GM12878 (cell line): ENCODE measurements around the gene RPRML. TPM values are rescaled to one million over a fixed set of nuclear protein-coding genes. Genes with fewer than 3 reads are reported as not detected.

Experiments used
- ATAC-seq: fragments of 200-7000 bp; cut with Tn5 transposase; 3 replicates; pipeline ENCODE4 v1.9.1; 2020; ENCODE audit warnings: mild to moderate bottlenecking, moderate library complexity
- BruUV-seq: library from RNA; stranded (reverse); fragments of 400-500 nt; replicated peaks from 2 replicates; lab custom pipeline; 2021; lab: Mats Ljungman, UMichigan
- CTCF ChIA-PET: fragments of 300-600 bp; sonication (Branson Sonifier 250); formaldehyde crosslinking; extraction: SDS; loops from one replicate; lab custom pipeline; 2021; ENCODE audit warnings: inconsistent platforms; lab: Yijun Ruan, JAX
- POLR2A ChIA-PET: fragments of 350-600 bp; formaldehyde crosslinking; extraction: SDS; loops from one replicate; lab custom pipeline; 2021; ENCODE audit warnings: inconsistent platforms; lab: Charles Lee
- RAD21 ChIA-PET: fragments of 300-600 bp; sonication (Branson Sonifier 250); formaldehyde crosslinking; loops from one replicate; lab custom pipeline; 2023; ENCODE audit warnings: antibody characterized with exemption; ENCODE audit not compliant: unreplicated experiment; lab: Charles Lee
- SMC1A ChIA-PET: fragments of 300-600 bp; sonication (Branson Sonifier 250); formaldehyde crosslinking; loops from one replicate; lab custom pipeline; 2023; ENCODE audit not compliant: unreplicated experiment, uncharacterized antibody; lab: Charles Lee
- DNase-seq: peaks from one replicate; pipeline ENCODE4 v3.0.0-alpha.2; 2011; ENCODE audit warnings: low read depth, low spot score
- FAIRE-seq: peaks from 3 replicates; lab custom pipeline; 2011; peaks lifted over from hg19 to GRCh38; lab: Jason Lieb, UNC
- H2AFZ ChIP-seq: 2 replicates; pipeline ENCODE4 v1.6.0; 2011; ENCODE audit warnings: low read depth, low read length, control low read depth; ENCODE audit not compliant: control insufficient read depth
- H3K27ac ChIP-seq: 2 replicates; pipeline ENCODE4 v1.5.1; 2011; ENCODE audit warnings: control low read depth; ENCODE audit not compliant: control insufficient read depth, insufficient read depth
- H3K27me3 ChIP-seq, 2 experiments: replicated peaks in 1 of 2; 2 replicates each; pipeline versions ENCODE4 v1.6.0 to v1.6.1; 2011; ENCODE audit warnings: low read length in 1 of 2; ENCODE audit not compliant: control insufficient read depth in 2 of 2, insufficient read depth in 2 of 2
- H3K36me3 ChIP-seq, 2 experiments: 2 replicates each; pipeline ENCODE4 v1.5.1; 2011; ENCODE audit warnings: low read length in 1 of 2; ENCODE audit not compliant: control insufficient read depth in 2 of 2, insufficient read depth in 2 of 2
- H3K4me1 ChIP-seq: 2 replicates; pipeline ENCODE4 v1.6.1; 2011; ENCODE audit warnings: mild to moderate bottlenecking, low read length, moderate library complexity, mixed read lengths; ENCODE audit not compliant: control insufficient read depth, insufficient read depth
- H3K4me2 ChIP-seq: 2 replicates; pipeline ENCODE4 v1.6.0; 2011; ENCODE audit warnings: control low read depth; ENCODE audit not compliant: control insufficient read depth, insufficient read depth
- H3K4me3 ChIP-seq: fragments of 200-600 bp; sonication (generic); 2 replicates; pipeline ENCODE4 v1.5.1; 2016
- H3K79me2 ChIP-seq: 2 replicates; pipeline ENCODE4 v1.6.0; 2011; ENCODE audit warnings: low read length; ENCODE audit not compliant: control insufficient read depth, insufficient read depth
- H3K9ac ChIP-seq: 2 replicates; pipeline ENCODE4 v1.8.0; 2011; ENCODE audit warnings: low read length, control low read depth, mixed read lengths; ENCODE audit not compliant: control insufficient read depth, insufficient read depth
- H3K9me3 ChIP-seq: replicated peaks from 3 replicates; pipeline ENCODE4 v1.5.1; 2011; ENCODE audit warnings: mild to moderate bottlenecking, low read length; ENCODE audit not compliant: control insufficient read depth, insufficient read depth
- H4K20me1 ChIP-seq: 2 replicates; pipeline ENCODE4 v1.6.0; 2011; ENCODE audit not compliant: control insufficient read depth, insufficient read depth
- ATF7 ChIP-seq: fragments of 450-650 bp; IDR thresholded peaks from 2 replicates; pipeline ENCODE4 v1.6.1; 2016; ENCODE audit warnings: low read depth, mild to moderate bottlenecking
- BHLHE40 ChIP-seq, 2 experiments: fragments of 450-650 bp in 1 of 2; IDR thresholded peaks; 2 replicates each; pipeline ENCODE4 v1.6.1; 2011 to 2017; ENCODE audit warnings: low read depth in 2 of 2, borderline replicate concordance in 1 of 2, improper control_type of control experiment in 1 of 2, low read length in 1 of 2, mild to moderate bottlenecking in 1 of 2
- CBX5 ChIP-seq: sonication (generic); IDR thresholded peaks from 2 replicates; pipeline ENCODE4 v1.6.1; 2016; ENCODE audit warnings: low read depth, moderate library complexity, mild to moderate bottlenecking, inconsistent platforms
- ESRRA ChIP-seq: IDR thresholded peaks from 2 replicates; pipeline ENCODE4 v1.6.1; 2012; ENCODE audit warnings: mild to moderate bottlenecking, low read length, improper control_type of control experiment
- ETV6 ChIP-seq, 2 experiments: fragments of 450-650 bp in 1 of 2; IDR thresholded peaks in 1 of 2; conservative IDR thresholded peaks in 1 of 2; 2 replicates each; pipeline ENCODE4 v1.6.1; 2014; ENCODE audit warnings: antibody characterized with exemption in 1 of 2, borderline replicate concordance in 1 of 2, low read depth in 1 of 2, mild to moderate bottlenecking in 1 of 2, moderate library complexity in 1 of 2
- GATAD2B ChIP-seq: fragments of 450-650 bp; conservative IDR thresholded peaks from 2 replicates; pipeline ENCODE4 v1.6.1; 2017; ENCODE audit warnings: low read depth, mild to moderate bottlenecking, moderate library complexity
- IRF5 ChIP-seq: fragments of 450-650 bp; IDR thresholded peaks from 2 replicates; pipeline ENCODE4 v1.6.1; 2017; ENCODE audit warnings: borderline replicate concordance
- KLF5 ChIP-seq: fragments of 450-650 bp; IDR thresholded peaks from 2 replicates; pipeline ENCODE4 v1.6.1; 2014; ENCODE audit warnings: mild to moderate bottlenecking; ENCODE audit not compliant: partially characterized antibody
- PKNOX1 ChIP-seq: fragments of 450-650 bp; IDR thresholded peaks from 2 replicates; pipeline ENCODE4 v1.6.1; 2016; ENCODE audit warnings: mild to moderate bottlenecking
- POLR2A ChIP-seq: IDR thresholded peaks from 2 replicates; pipeline ENCODE4 v1.6.1; 2011; ENCODE audit warnings: low read depth, mild to moderate bottlenecking, low read length
- SUPT20H ChIP-seq: IDR thresholded peaks from 2 replicates; pipeline ENCODE4 v1.6.1; 2011; ENCODE audit warnings: low read depth, mild to moderate bottlenecking, low read length, moderate library complexity, borderline replicate concordance; ENCODE audit not compliant: control insufficient read depth
- TAF1 ChIP-seq: IDR thresholded peaks from 2 replicates; pipeline ENCODE4 v1.6.1; 2011; ENCODE audit warnings: mild to moderate bottlenecking, low read depth, low read length, borderline replicate concordance
- TARDBP ChIP-seq: IDR thresholded peaks from 2 replicates; pipeline ENCODE4 v1.6.1; 2016; ENCODE audit warnings: borderline replicate concordance
- TCF3 ChIP-seq: IDR thresholded peaks from 2 replicates; pipeline ENCODE4 v1.6.1; 2012; ENCODE audit warnings: low read depth, mild to moderate bottlenecking, low read length, borderline replicate concordance; ENCODE audit not compliant: insufficient read depth
- ZNF24 ChIP-seq: fragments of 450-650 bp; IDR thresholded peaks from 2 replicates; pipeline ENCODE4 v1.6.1; 2017; ENCODE audit warnings: antibody characterized with exemption, mild to moderate bottlenecking
- ZNF274 ChIP-seq: IDR thresholded peaks from one replicate; pipeline ENCODE4 v1.8.0; 2011; ENCODE audit not compliant: insufficient read length, insufficient read depth
- ZNF622 ChIP-seq: fragments of 450-650 bp; IDR thresholded peaks from 2 replicates; pipeline ENCODE4 v1.6.1; 2017; ENCODE audit warnings: mild to moderate bottlenecking, inconsistent platforms
- WGBS: methylation state at CpG from one replicate; pipeline ENCODE4 v1.1.6; 2016; ENCODE audit warnings: low lambda C conversion rate; ENCODE audit not compliant: insufficient replicate concordance, insufficient coverage; ENCODE audit errors: missing lambda C conversion rate; 5-methylcytosine and 5-hydroxymethylcytosine counted together
- in situ Hi-C: fragments of 300-500 bp; cut with MboI; formaldehyde crosslinking; loops from 9 replicates; pipeline ENCODE4 v1.14.3; 2018; ENCODE audit warnings: mixed read lengths
- intact Hi-C: fragments of 100-400 bp; cut with micrococcal nuclease; formaldehyde crosslinking; loops from one replicate; pipeline ENCODE4 v1.14.2; 2022; ENCODE audit not compliant: unreplicated experiment
- polyA plus RNA-seq, 11 experiments: library from polyadenylated mRNA; depleted of rRNA in 4 of 11; unstranded in 6 of 11; stranded (reverse) in 5 of 11; fragments of >200 nt; fragmentation: Nextera tagmentation in 4 of 11; fragmentation: Illumina TruSeq in 1 of 11; extraction: Ambion mirVana in 4 of 11; extraction: Trizol in 1 of 11; gene quantifications; 1 replicate in 1 of 11; 2 replicates in 10 of 11; pipeline versions ENCODE4 v1.2.1 to v1.2.3, GENCODE V29; 2011 to 2016; ENCODE audit warnings: inconsistent platforms in 2 of 11, missing spikeins in 2 of 11, low read depth in 1 of 11
- total RNA-seq, 4 experiments: library from RNA; depleted of rRNA in 3 of 4; stranded (reverse); fragments of >200 nt in 3 of 4; fragmentation: Illumina TruSeq in 1 of 4; extraction: Trizol in 1 of 4; gene quantifications; 2 replicates each; pipeline versions ENCODE4 v1.2.1 to v1.2.3, GENCODE V29; 2013 to 2021

The RPRML gene
- total and polyA plus RNA-seq, 10 of the 15 experiments (the other 5 are each of a cell fraction or from before 2014, with no cell fraction given) = not detected

DNA sequence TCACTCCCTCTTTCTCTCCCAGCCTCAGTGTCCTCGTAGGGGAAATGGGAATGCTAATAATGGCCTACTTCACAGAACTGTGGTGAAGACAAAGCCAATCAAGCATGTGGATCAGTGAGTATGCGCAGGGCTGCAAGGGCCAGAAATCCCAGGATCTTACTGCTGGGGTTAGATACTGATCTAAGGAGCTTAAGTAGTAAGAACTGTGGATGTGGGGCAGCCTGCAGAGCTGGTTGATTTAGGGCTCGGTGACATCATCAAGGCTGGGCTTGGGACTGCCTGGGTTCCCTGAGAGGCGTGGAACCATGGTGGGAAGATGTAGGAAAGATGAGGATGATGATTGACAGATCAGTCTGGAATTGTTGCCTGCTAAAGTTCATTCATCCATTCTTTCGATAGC, 30.5 kb downstream of the RPRML start:
- POLR2A ChIA-PET = interaction anchor here (0.5 kb wide), 1 partner anchor 142 kb away, joined by 5 read pairs; no protein-coding TSS in a partner anchor
- H3K36me3 ChIP-seq = no peaks in the 10 kb centered on the region
- ATAC-seq (no peak), DNase-seq (no peak), FAIRE-seq (no peak)
- no peaks in the 10 kb centered on the region for H3K9me3 ChIP-seq
- CTCF ChIA-PET = no interaction called here
- H4K20me1 ChIP-seq = no peaks in the 10 kb centered on the region
- no peaks in the 10 kb centered on the region for H3K4me1 ChIP-seq
- no peak overlapping the region for H3K27ac ChIP-seq
- in situ Hi-C loops = no loop called here
- H3K4me2 ChIP-seq = no peak overlapping the region
- H3K4me3 ChIP-seq = no peak overlapping the region
- no peaks in the 10 kb centered on the region for H3K79me2 ChIP-seq
- no peak overlapping the region for H2AFZ ChIP-seq
- intact Hi-C loops = no loop called here
- SMC1A ChIA-PET = no interaction called here
- 70% methylated on average over 5 of the region's 5 CpGs for WGBS
- 0 out of 2 replicates have a peak, but pooled peaks have one; percentile 2 for TF ChIP-seq POLR2A
- TF ChIP-seq ESRRA = no peak
- H3K9ac ChIP-seq = no peak overlapping the region
- H3K27me3 ChIP-seq = no peaks in the 10 kb centered on the region
- BruUV-seq = no TSS peak
- RAD21 ChIA-PET = no interaction called here

- no peak for DNase-seq
- SMC1A ChIA-PET = no interaction called here
- no peak for ATAC-seq
- Histone ChIP-seq H3K79me2 (no peaks in the 10 kb centered on the region), H3K36me3 (no peaks in the 10 kb centered on the region), H3K4me2 (no peak overlapping the region), H3K27me3 (no peaks in the 10 kb centered on the region), H3K9ac (no peak overlapping the region), H3K4me3 (no peak overlapping the region), H3K4me1 (no peaks in the 10 kb centered on the region), H3K27ac (no peak overlapping the region), H2AFZ (no peak overlapping the region), H4K20me1 (no peaks in the 10 kb centered on the region), H3K9me3 (no peaks in the 10 kb centered on the region)
- BruUV-seq = no TSS peak
- POLR2A ChIA-PET = no interaction called here
- no peak for FAIRE-seq
- intact Hi-C loops = no loop called here
- CTCF ChIA-PET = no interaction called here
- in situ Hi-C loops = no loop called here
- 50% methylated on average over 3 of the region's 3 CpGs for WGBS
- RAD21 ChIA-PET = no interaction called here
- TF ChIP-seq KLF5 = no peak
- no peak for TF ChIP-seq PKNOX1
- TF ChIP-seq ZNF24 = no peak
- no peak for TF ChIP-seq IRF5
- TF ChIP-seq CBX5 = no peak
- no peak for TF ChIP-seq TCF3
- no peak for TF ChIP-seq SUPT20H
- no peak for TF ChIP-seq ZNF622
- TF ChIP-seq GATAD2B = no peak
- TF ChIP-seq BHLHE40 (IDR thresholded peaks at IDR 0.05; ENCODE audit: borderline replicate concordance in 1 of 2, low read depth in 2 of 2, low read length in 1 of 2) = no peak
- no peak for TF ChIP-seq ETV6 (conservative IDR thresholded peaks at IDR 0.05 in 1 of 2, IDR thresholded peaks at IDR 0.05 in 1 of 2; ENCODE audit: borderline replicate concordance in 1 of 2, low read depth in 1 of 2)
- TF ChIP-seq TARDBP = no peak
- TF ChIP-seq ATF7 = no peak
- TF ChIP-seq TAF1 = no peak
- no peak for TF ChIP-seq ZNF274
These were observed 31.8 kb downstream of the RPRML start for GRCh38 chr17:46947216-46947615.
